K562 treated with DMSO at 1 percent for 12 hours (cell line): ENCODE data around the gene SACS. TPM values are rescaled to one million over a fixed set of nuclear protein-coding genes. Genes with fewer than 3 reads are reported as not detected.

Experiments used
- total RNA-seq: library from RNA; unstranded; fragments of 300-600 nt; gene quantifications from 2 replicates; pipeline ENCODE4 v1.2.3, GENCODE V29; 2022; ENCODE audit not compliant: insufficient read depth

SACS gene
- total RNA-seq: 0.89 and 4.8 TPM in 2 replicates

DNA sequence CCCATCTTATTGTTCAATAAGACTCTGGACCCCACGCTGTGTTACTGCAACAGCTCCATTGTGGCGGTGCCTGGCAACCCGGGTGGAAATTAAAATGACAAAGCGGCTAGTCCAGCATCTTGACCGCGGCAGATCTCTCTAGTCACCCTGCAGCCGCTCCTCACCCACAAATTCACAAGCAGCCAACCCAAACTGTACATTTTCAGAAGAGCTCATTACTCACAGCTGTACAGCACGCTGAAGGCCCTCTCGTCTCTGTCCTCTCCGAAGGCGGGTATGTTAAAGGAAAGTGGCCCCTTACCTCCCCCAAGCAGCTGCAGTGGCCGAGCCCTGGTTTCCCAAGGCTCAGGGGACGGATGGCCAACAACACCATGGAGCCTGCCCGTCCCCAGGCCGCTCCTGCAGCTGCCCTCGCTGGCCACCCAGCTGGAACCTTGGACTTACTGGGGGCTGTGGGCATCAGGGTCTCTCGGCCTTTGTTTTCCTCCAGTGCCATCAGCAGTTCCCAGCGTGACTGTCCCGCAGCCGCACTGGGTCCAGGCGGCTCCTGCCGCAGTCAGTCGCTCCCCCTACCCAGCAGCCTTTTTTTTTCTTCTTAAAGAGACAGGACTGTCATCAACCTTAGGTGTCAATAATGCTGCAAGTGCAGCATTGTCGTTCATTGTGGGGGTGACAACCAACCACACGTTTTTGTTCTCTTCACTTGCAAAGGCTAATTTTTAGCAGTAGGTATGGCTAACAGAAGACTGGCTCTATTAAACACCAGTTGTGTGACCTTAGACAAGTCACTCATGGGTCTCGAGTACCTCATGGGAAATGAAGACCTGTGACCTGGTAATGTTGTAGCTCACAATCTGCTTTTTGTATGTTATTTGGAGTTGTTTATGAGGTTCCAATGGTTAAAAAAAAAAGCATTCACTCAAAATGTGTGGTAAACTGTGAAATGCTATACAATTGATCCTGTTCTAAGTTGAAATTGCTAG is at the start of gene SACS:
Gene SACS (minus strand): TSS at position 532 of the 983 bp plus-strand sequence. CDS start 22,463 bp downstream, outside the sequence.

Other genes with a start within 250 kb of the SACS start
- gene TNFRSF19, start 136.7 kb upstream of the SACS start, total RNA-seq: not detected in 2 replicates